Nephron (organoid): ENCODE measurements around the gene ARG2.

Experiments
- H3K27ac Mint-ChIP-seq, 3 experiments: 2 replicates each; pipeline ENCODE4 v1.8.0; 2020; ENCODE audit warnings: mixed read lengths in 3 of 3, mild to moderate bottlenecking in 2 of 3, moderate library complexity in 1 of 3
- H3K27me3 Mint-ChIP-seq: 2 replicates; pipeline ENCODE4 v1.8.0; 2021; ENCODE audit warnings: low read depth, mild to moderate bottlenecking, moderate library complexity, mixed read lengths
- H3K36me3 Mint-ChIP-seq: 2 replicates; pipeline ENCODE4 v1.8.0; 2020; ENCODE audit warnings: low read depth, mixed read lengths
- H3K4me1 Mint-ChIP-seq: 2 replicates; pipeline ENCODE4 v1.8.0; 2020; ENCODE audit warnings: mixed read lengths
- H3K4me3 Mint-ChIP-seq, 3 experiments: 2 replicates each; pipeline ENCODE4 v1.8.0; 2020; ENCODE audit warnings: mild to moderate bottlenecking in 3 of 3, mixed read lengths in 3 of 3, moderate library complexity in 2 of 3
- H3K9me3 Mint-ChIP-seq: 2 replicates; pipeline ENCODE4 v1.8.0; 2020; ENCODE audit warnings: mixed read lengths
- TF ChIP-seq, protein P1 (sequence below), 3 experiments: fragments of 200-600 bp; sonication (generic); IDR thresholded peaks; one replicate each; pipeline ENCODE4 v1.5.0; 2021; ENCODE audit warnings: antibody characterized with exemption in 3 of 3; ENCODE audit not compliant: unreplicated experiment in 3 of 3

Gene ARG2

DNA sequence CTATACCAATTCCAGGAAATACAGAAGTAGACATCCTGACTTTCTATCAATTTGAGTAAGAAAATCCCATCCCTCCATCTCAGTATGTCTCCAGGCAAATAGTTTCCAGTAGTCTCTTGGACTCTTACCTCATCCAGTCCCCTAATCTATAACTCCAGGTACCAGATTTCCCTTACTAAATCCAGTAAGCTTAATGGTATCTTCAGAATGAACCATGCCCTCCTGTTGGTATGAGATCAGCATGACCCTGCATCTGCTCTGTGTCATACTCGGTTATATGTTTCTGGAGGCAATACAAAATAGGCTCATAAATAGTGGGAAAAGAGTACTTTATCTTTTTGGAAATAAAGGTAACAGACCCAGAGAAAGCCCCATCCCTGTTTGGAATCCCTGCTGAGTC, 38.1 kb upstream of the ARG2 start:
- H3K9me3 Mint-ChIP-seq = no peaks in the 10 kb centered on the region
- TF ChIP-seq, protein P1, sequence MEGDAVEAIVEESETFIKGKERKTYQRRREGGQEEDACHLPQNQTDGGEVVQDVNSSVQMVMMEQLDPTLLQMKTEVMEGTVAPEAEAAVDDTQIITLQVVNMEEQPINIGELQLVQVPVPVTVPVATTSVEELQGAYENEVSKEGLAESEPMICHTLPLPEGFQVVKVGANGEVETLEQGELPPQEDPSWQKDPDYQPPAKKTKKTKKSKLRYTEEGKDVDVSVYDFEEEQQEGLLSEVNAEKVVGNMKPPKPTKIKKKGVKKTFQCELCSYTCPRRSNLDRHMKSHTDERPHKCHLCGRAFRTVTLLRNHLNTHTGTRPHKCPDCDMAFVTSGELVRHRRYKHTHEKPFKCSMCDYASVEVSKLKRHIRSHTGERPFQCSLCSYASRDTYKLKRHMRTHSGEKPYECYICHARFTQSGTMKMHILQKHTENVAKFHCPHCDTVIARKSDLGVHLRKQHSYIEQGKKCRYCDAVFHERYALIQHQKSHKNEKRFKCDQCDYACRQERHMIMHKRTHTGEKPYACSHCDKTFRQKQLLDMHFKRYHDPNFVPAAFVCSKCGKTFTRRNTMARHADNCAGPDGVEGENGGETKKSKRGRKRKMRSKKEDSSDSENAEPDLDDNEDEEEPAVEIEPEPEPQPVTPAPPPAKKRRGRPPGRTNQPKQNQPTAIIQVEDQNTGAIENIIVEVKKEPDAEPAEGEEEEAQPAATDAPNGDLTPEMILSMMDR (IDR thresholded peaks at IDR 0.05; ENCODE audit: unreplicated experiment in 3 of 3) = no peak
- H3K27ac Mint-ChIP-seq = no peak overlapping the region
- H3K4me3 Mint-ChIP-seq = no peak overlapping the region
- H3K27me3 Mint-ChIP-seq = peaks cover 3% of the 10 kb centered on the region
- H3K36me3 Mint-ChIP-seq = peaks cover 11% of the 10 kb centered on the region
- no peaks in the 10 kb centered on the region for H3K4me1 Mint-ChIP-seq

DNA sequence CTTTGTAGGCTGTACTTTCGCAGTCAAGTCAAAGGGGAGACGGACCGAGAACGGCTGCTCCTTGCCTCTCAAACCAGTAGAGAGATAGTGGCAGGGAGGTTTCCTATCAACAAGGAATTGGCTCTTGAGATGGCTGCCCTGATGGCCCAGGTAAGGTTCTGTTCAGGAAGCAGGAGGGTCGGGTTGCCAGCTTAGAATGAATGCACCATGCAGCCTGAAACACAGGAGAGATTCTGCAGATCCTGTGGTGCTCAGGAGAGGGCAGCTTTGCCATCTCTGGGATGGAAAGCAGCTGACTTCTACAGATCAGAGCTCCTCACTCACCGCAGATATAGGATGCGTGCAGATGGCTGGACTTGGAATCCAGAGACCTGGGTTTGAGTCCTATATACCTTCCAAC, 37.7 kb upstream of the ARG2 start:
- TF ChIP-seq, protein P1 (IDR thresholded peaks at IDR 0.05; ENCODE audit: unreplicated experiment in 3 of 3) = no peak
- no peak overlapping the region for H3K27ac Mint-ChIP-seq
- no peak overlapping the region for H3K4me3 Mint-ChIP-seq
- H3K9me3 Mint-ChIP-seq = no peaks in the 10 kb centered on the region
- H3K27me3 Mint-ChIP-seq = peaks cover 3% of the 10 kb centered on the region
- H3K36me3 Mint-ChIP-seq = peaks cover 12% of the 10 kb centered on the region
- H3K4me1 Mint-ChIP-seq = no peaks in the 10 kb centered on the region

DNA sequence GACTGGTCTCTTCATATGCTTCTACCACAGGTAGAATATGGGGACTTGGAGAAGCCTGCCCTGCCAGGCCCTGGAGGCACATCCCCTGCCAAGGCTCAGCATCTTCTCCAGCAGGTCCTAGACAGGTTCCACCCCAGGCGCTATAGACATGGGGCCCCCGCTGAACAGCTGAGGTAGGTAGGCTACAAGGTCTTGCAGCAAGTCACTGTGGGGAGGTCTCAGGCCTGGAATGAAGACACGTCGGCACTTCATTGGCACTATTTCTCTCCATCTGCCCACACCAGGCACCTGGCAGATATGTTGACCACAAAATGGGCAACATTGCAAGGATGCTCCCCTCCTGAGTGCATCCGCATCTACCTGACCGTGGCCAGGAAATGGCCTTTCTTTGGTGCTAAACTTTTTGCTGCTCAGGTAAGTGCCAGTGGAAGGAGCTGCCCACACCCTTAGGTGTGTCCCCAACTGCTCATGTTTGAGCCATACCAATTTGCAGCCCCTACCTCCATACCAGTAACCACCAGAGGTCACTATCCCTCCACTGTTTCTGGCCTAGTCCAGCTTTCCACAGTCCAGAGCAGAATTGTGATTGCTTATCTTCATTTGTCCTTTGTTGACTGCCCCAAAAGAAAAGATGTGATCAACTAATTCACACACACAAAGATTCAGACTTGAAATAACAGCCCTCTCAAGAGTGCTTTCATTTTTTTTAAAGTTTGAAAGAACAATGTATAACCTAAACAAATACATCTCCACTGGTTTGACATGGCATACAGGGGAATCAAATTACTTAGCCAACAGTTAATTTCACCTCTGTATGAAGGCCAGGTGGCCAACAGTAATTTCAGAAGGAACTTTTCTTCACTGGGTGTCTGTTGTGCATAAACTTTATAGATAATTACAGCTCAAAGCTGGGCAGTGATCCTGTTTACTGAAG, 35.7 kb upstream of the ARG2 start:
- Mint-ChIP-seq H3K4me3 (no peak overlapping the region), H3K27me3 (peaks cover 3% of the 10 kb centered on the region), H3K9me3 (no peaks in the 10 kb centered on the region), H3K4me1 (no peaks in the 10 kb centered on the region), H3K36me3 (peaks cover 21% of the 10 kb centered on the region), H3K27ac (no peak overlapping the region)
- TF ChIP-seq, protein P1 (IDR thresholded peaks at IDR 0.05; ENCODE audit: unreplicated experiment in 3 of 3) = peak; percentile 73 to 76 (median 76)

DNA sequence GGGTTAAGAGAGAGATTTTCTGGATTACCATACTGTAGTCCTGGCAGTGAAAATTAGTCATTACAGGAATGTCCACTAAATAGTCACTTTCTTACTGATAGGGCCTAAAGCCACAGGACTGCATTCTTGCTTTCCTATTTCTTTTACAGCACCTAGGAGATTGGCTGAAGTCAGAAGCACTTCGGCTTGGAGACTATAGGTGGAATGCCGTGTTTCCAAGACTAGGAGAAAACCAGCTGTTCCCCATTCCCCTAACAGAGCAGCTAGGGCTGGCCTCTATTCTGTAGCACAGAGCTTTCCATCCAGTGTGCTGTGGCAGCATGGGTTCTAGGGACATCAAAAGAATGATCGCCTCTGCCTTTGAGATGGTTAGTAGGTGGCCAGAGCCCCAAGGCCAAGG, 34.7 kb upstream of the ARG2 start:
- Mint-ChIP-seq H3K27me3 (no peaks in the 10 kb centered on the region), H3K36me3 (peaks cover 21% of the 10 kb centered on the region), H3K9me3 (no peaks in the 10 kb centered on the region), H3K4me3 (no peak overlapping the region), H3K27ac (no peak overlapping the region), H3K4me1 (no peaks in the 10 kb centered on the region)
- TF ChIP-seq, protein P1 (IDR thresholded peaks at IDR 0.05; ENCODE audit: unreplicated experiment in 3 of 3) = no peak

DNA sequence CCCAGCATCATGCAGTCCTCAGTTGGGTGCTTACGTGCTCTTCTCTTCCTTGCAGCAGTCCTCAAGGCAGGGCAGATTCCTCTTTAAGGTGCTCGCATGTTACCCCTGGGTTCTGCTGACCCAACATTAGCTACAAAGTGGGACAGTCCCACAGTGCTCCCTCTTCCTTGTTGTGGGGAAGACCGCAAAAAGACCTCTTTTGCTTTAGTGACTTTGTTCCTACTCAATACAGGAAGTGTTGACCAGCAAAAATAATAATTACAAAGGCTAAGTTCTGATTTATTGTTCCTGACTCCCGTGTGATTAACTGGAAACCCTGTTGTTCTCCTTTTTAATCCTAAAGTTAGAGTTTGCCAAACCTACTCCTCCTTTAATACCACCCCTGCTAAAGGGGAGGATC, 33.4 kb upstream of the ARG2 start:
- Mint-ChIP-seq H3K36me3 (peaks cover 26% of the 10 kb centered on the region), H3K9me3 (no peaks in the 10 kb centered on the region), H3K4me3 (no peak overlapping the region), H3K27ac (no peak overlapping the region), H3K4me1 (no peaks in the 10 kb centered on the region), H3K27me3 (no peaks in the 10 kb centered on the region)
- TF ChIP-seq, protein P1 (IDR thresholded peaks at IDR 0.05; ENCODE audit: unreplicated experiment in 3 of 3) = no peak
